SU-DHL-6 (cell line): ENCODE measurements around the gene ME2.

Source experiments
- H2AFZ ChIP-seq: fragments of 200-600 bp; sonication (generic); 2 replicates; pipeline ENCODE4 v1.6.1; 2014; ENCODE audit warnings: low read depth, mild to moderate bottlenecking, moderate library complexity, mixed read lengths, antibody characterized with exemption, low read length; ENCODE audit not compliant: severe bottlenecking
- H3F3A ChIP-seq: fragments of 200-600 bp; shearing (Covaris generic); 2 replicates; pipeline ENCODE4 v1.6.0; 2016; ENCODE audit warnings: antibody characterized with exemption, mild to moderate bottlenecking; ENCODE audit not compliant: insufficient read depth
- H3K27ac ChIP-seq: fragments of 200-600 bp; sonication (generic); 2 replicates; pipeline ENCODE4 v1.5.1; 2016; ENCODE audit warnings: low read depth, mild to moderate bottlenecking, low read length, moderate library complexity, mixed read lengths
- H3K27me3 ChIP-seq: fragments of 200-600 bp; sonication (generic), shearing (Covaris generic); 2 replicates; pipeline ENCODE4 v1.6.0; 2014; ENCODE audit warnings: mild to moderate bottlenecking, low read length
- H3K36me3 ChIP-seq: fragments of 200-600 bp; sonication (generic); 2 replicates; pipeline ENCODE4 v1.6.1; 2014; ENCODE audit warnings: mild to moderate bottlenecking, low read length, mixed read lengths
- H3K4me2 ChIP-seq: fragments of 300-600, 200-600 bp; shearing (Covaris generic), sonication (generic); 2 replicates; pipeline ENCODE4 v1.6.0; 2014; ENCODE audit warnings: low read length, low read depth, mild to moderate bottlenecking; ENCODE audit not compliant: poor library complexity, severe bottlenecking
- H3K4me3 ChIP-seq: fragments of 200-600 bp; sonication (generic); 2 replicates; pipeline ENCODE4 v1.5.1; 2014; ENCODE audit warnings: antibody characterized with exemption, low read length, mild to moderate bottlenecking, mixed read lengths; ENCODE audit not compliant: insufficient read depth, poor library complexity, severe bottlenecking
- H3K79me2 ChIP-seq: fragments of 200-600 bp; sonication (generic); 2 replicates; pipeline ENCODE4 v1.6.1; 2014; ENCODE audit warnings: mild to moderate bottlenecking, low read length, moderate library complexity; ENCODE audit not compliant: insufficient read depth
- H3K9ac ChIP-seq: fragments of 200-600 bp; sonication (generic); 2 replicates; pipeline ENCODE4 v1.7.0; 2014; ENCODE audit warnings: mild to moderate bottlenecking, low read length
- H3K9me2 ChIP-seq: fragments of 200-600 bp; sonication (generic); replicated peaks from 2 replicates; pipeline ENCODE4 v1.6.1; 2014; ENCODE audit warnings: low read length; ENCODE audit not compliant: insufficient read depth
- H3K9me3 ChIP-seq: fragments of 200-600 bp; sonication (generic); 2 replicates; pipeline ENCODE4 v1.6.1; 2014; ENCODE audit warnings: low read length, mixed read lengths; ENCODE audit not compliant: insufficient read depth
- H4K20me1 ChIP-seq: fragments of 200-600 bp; sonication (generic); 2 replicates; pipeline ENCODE4 v1.6.1; 2014; ENCODE audit warnings: low read depth, mild to moderate bottlenecking, antibody characterized with exemption, low read length, moderate library complexity, mixed read lengths
- EZH2phosphoT487 ChIP-seq: fragments of 200-600 bp; sonication (generic), shearing (Covaris generic); conservative IDR thresholded peaks from 2 replicates; pipeline ENCODE4 v1.6.1; 2018; ENCODE audit warnings: mild to moderate bottlenecking, antibody characterized with exemption, low read length, moderate library complexity, mixed read lengths
- TF ChIP-seq, protein P1 (sequence below): fragments of 200-600 bp; sonication (generic); IDR thresholded peaks from one replicate; pipeline ENCODE4 v1.5.1; 2017; ENCODE audit warnings: antibody characterized with exemption, mild to moderate bottlenecking, low read length, moderate library complexity; ENCODE audit not compliant: insufficient read depth, poor library complexity, severe bottlenecking

The ME2 gene

DNA sequence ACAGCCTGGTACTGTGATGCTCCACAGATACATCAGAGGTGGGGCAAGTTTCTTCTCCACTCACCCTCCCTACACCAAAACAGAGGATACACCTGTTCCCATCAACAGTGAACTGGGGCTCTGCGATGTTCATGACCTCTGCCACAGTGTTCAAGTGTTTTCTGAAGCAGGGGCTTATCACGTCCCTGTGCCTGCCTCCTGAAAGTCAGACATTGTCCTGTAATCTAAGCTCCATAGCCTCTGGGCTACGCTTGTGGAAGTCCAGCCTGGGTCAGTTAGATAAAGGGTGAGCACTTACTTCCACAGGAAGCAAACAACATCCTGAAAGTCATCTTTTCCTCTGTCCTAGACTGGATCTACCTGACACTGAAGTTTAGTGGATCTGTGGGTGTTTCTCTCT lies 38.9 kb upstream of the ME2 start:
- Histone ChIP-seq H3K9ac (no peak overlapping the region), H4K20me1 (no peaks in the 10 kb centered on the region), H2AFZ (no peak overlapping the region), H3F3A (no peaks in the 10 kb centered on the region), H3K4me3 (no peak overlapping the region), H3K9me3 (no peaks in the 10 kb centered on the region), H3K27ac (no peak overlapping the region), H3K9me2 (no peaks in the 10 kb centered on the region), H3K36me3 (no peaks in the 10 kb centered on the region), H3K4me2 (no peak overlapping the region), H3K27me3 (no peaks in the 10 kb centered on the region), H3K79me2 (no peaks in the 10 kb centered on the region)
- no peak for TF ChIP-seq EZH2phosphoT487
- TF ChIP-seq, protein P1, sequence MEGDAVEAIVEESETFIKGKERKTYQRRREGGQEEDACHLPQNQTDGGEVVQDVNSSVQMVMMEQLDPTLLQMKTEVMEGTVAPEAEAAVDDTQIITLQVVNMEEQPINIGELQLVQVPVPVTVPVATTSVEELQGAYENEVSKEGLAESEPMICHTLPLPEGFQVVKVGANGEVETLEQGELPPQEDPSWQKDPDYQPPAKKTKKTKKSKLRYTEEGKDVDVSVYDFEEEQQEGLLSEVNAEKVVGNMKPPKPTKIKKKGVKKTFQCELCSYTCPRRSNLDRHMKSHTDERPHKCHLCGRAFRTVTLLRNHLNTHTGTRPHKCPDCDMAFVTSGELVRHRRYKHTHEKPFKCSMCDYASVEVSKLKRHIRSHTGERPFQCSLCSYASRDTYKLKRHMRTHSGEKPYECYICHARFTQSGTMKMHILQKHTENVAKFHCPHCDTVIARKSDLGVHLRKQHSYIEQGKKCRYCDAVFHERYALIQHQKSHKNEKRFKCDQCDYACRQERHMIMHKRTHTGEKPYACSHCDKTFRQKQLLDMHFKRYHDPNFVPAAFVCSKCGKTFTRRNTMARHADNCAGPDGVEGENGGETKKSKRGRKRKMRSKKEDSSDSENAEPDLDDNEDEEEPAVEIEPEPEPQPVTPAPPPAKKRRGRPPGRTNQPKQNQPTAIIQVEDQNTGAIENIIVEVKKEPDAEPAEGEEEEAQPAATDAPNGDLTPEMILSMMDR = no peak

DNA sequence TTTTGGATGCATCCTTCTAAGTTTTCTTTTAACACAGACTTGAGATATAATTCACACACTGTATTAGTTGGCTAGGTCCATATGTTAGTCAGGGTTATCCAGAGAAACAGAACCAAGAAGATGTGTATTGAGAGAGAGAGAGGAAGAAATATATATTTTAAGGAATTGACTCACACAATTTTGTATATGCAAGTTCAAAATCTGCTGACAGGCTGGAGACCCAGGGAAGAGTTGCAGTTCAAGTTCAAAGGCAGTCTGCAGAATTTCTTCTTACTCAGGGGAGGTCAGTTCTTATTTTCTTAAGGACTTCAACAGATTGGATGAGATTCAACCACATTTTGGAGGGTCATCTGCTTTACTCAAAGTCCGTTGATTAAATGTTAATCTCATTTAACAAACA lies 36.1 kb upstream of the ME2 start:
- Histone ChIP-seq H2AFZ (no peak overlapping the region), H3K4me2 (no peak overlapping the region)

DNA sequence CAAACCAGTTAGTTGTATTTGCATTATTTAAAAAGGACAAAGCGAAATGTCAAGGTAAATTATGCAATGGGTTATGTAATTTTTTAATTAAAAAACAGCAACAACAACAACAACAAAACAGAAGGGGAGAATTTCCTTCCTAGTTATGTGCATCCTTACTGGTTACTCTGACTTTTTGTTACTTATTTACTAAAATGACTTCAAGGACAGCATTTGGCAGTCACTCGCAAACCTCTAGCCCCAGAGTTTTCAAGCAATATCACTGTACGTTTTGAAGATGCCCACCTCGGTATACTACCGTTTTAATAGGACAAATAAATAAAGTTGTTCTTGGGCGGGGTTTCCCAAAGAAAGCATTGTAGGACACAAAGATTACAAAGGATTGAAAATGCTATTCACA lies 34.4 kb upstream of the ME2 start:
- Histone ChIP-seq H3F3A (no peaks in the 10 kb centered on the region), H2AFZ (no peak overlapping the region), H3K9me3 (no peaks in the 10 kb centered on the region), H3K9me2 (no peaks in the 10 kb centered on the region), H4K20me1 (no peaks in the 10 kb centered on the region), H3K9ac (no peak overlapping the region), H3K27me3 (no peaks in the 10 kb centered on the region), H3K27ac (no peak overlapping the region), H3K79me2 (no peaks in the 10 kb centered on the region), H3K4me3 (no peak overlapping the region), H3K4me2 (no peak overlapping the region), H3K36me3 (no peaks in the 10 kb centered on the region)
- TF ChIP-seq EZH2phosphoT487 = no peak
- TF ChIP-seq, protein P1 = no peak

More for the DNA sequence above, 36.1 kb upstream of the ME2 start:
- no peak overlapping the region for H3K27ac ChIP-seq
- H3F3A ChIP-seq = no peaks in the 10 kb centered on the region
- TF ChIP-seq, protein P1 = no peak
- no peaks in the 10 kb centered on the region for H3K36me3 ChIP-seq
- no peak overlapping the region for H3K9ac ChIP-seq
- H4K20me1 ChIP-seq = no peaks in the 10 kb centered on the region
- H3K79me2 ChIP-seq = no peaks in the 10 kb centered on the region
- H3K4me3 ChIP-seq = no peak overlapping the region
- no peaks in the 10 kb centered on the region for H3K27me3 ChIP-seq
- no peaks in the 10 kb centered on the region for H3K9me3 ChIP-seq
- H3K9me2 ChIP-seq = no peaks in the 10 kb centered on the region

DNA sequence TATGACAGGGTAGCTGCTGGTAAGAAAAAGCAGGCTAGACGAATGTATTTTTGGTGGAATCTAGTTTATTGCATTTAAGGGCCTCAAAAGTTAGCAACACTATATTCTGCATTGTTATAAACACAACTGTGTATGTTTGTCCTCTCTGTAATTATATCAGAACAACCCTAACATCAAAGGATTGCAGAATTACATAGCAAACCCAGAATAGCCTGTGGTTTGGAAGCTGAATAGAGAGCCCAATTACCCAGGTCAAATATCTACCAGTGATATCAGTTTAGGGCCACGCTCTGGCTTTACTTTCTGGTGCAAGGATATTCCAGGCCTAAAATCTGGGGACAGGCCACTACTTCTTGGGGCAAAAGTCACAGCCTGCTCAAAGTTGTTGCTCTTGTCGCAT lies 34.0 kb upstream of the ME2 start:
- Histone ChIP-seq H2AFZ (no peak overlapping the region), H3K9me3 (no peaks in the 10 kb centered on the region), H3K27ac (no peak overlapping the region), H3K9ac (no peak overlapping the region), H3K4me3 (no peak overlapping the region), H3K27me3 (no peaks in the 10 kb centered on the region), H3K36me3 (no peaks in the 10 kb centered on the region), H3K9me2 (no peaks in the 10 kb centered on the region), H3K79me2 (no peaks in the 10 kb centered on the region), H4K20me1 (no peaks in the 10 kb centered on the region), H3F3A (no peaks in the 10 kb centered on the region), H3K4me2 (no peak overlapping the region)
- TF ChIP-seq EZH2phosphoT487 = no peak
- TF ChIP-seq, protein P1 = no peak
